Muscle layer of duodenum (tissue), 2 donors: ENCODE data around the gene AIFM1.

Experiments used
- H3K27ac ChIP-seq: one replicate; pipeline ENCODE4 v1.7.0; 2013; ENCODE audit warnings: mild to moderate bottlenecking, low read length
- H3K27me3 ChIP-seq: one replicate; pipeline ENCODE4 v1.7.0; 2013; ENCODE audit warnings: low read depth, mild to moderate bottlenecking, control low read depth, low read length
- H3K36me3 ChIP-seq, 2 donors: one replicate each; pipeline ENCODE4 v1.7.0; 2013; ENCODE audit warnings: low read length in 2 of 2, control low read depth in 1 of 2, mild to moderate bottlenecking in 1 of 2; ENCODE audit not compliant: insufficient read depth in 2 of 2, control insufficient read depth in 1 of 2
- H3K4me1 ChIP-seq, 2 donors: one replicate each; pipeline ENCODE4 v1.7.0; 2013; ENCODE audit warnings: low read length in 2 of 2, mild to moderate bottlenecking in 2 of 2, control low read depth in 1 of 2, moderate library complexity in 1 of 2; ENCODE audit not compliant: insufficient read depth in 2 of 2, control insufficient read depth in 1 of 2
- H3K4me3 ChIP-seq, 2 donors: one replicate each; pipeline ENCODE4 v1.7.0; 2013; ENCODE audit warnings: low read length in 2 of 2, low read depth in 1 of 2, mild to moderate bottlenecking in 1 of 2
- H3K9me3 ChIP-seq, 2 donors: one replicate each; pipeline ENCODE4 v1.7.0; 2013; ENCODE audit warnings: low read length in 2 of 2, control low read depth in 1 of 2, mild to moderate bottlenecking in 1 of 2; ENCODE audit not compliant: control insufficient read depth in 1 of 2
- donor health status: healthy.

The AIFM1 gene

GRCh38 chrX:130179579-130180215 lies 14.1 kb upstream of the AIFM1 start:
- no peaks in the 10 kb centered on the region for H3K9me3 ChIP-seq
- no peaks in the 10 kb centered on the region for H3K36me3 ChIP-seq
- H3K27me3 ChIP-seq, result no peaks in the 10 kb centered on the region
- no peak overlapping the region for H3K27ac ChIP-seq
- H3K4me3 ChIP-seq, result no peak overlapping the region
- H3K4me1 ChIP-seq, result no peaks in the 10 kb centered on the region

- Histone ChIP-seq H3K4me3 (no peak overlapping the region), H3K4me1 (no peaks in the 10 kb centered on the region), H3K36me3 (no peaks in the 10 kb centered on the region), H3K27ac (no peak overlapping the region), H3K9me3 (no peaks in the 10 kb centered on the region), H3K27me3 (no peaks in the 10 kb centered on the region)
Measured at GRCh38 chrX:130179170-130179569, 13.5 kb upstream of the AIFM1 start.

- H3K27ac ChIP-seq, result no peak overlapping the region
- no peaks in the 10 kb centered on the region for H3K9me3 ChIP-seq
- no peak overlapping the region for H3K4me3 ChIP-seq
Measured at GRCh38 chrX:130176942-130177341, 11.3 kb upstream of the AIFM1 start.

GRCh38 chrX:130176354-130176776 lies 10.7 kb upstream of the AIFM1 start:
- Histone ChIP-seq H3K36me3 (no peaks in the 10 kb centered on the region), H3K4me3 (no peak overlapping the region), H3K9me3 (no peaks in the 10 kb centered on the region), H3K27me3 (no peaks in the 10 kb centered on the region), H3K27ac (no peak overlapping the region), H3K4me1 (peaks cover 0 to 5% of the 10 kb centered on the region in 2 donors)

More at GRCh38 chrX:130176942-130177341, 11.3 kb upstream of the AIFM1 start:
- Histone ChIP-seq H3K4me1 (peaks cover 0 to 5% of the 10 kb centered on the region in 2 donors), H3K27me3 (no peaks in the 10 kb centered on the region), H3K36me3 (no peaks in the 10 kb centered on the region)

GRCh38 chrX:130174937-130175336 lies 9.3 kb upstream of the AIFM1 start:
- Histone ChIP-seq H3K9me3 (no peaks in the 10 kb centered on the region), H3K27ac (no peak overlapping the region), H3K27me3 (no peaks in the 10 kb centered on the region)

GRCh38 chrX:130174045-130174704 lies 8.5 kb upstream of the AIFM1 start:
- Histone ChIP-seq H3K4me1 (peaks cover 0 to 11% of the 10 kb centered on the region in 2 donors), H3K4me3 (no peak overlapping the region), H3K36me3 (no peaks in the 10 kb centered on the region), H3K9me3 (no peaks in the 10 kb centered on the region), H3K27me3 (no peaks in the 10 kb centered on the region), H3K27ac (peak overlapping the region; percentile 75)

More at GRCh38 chrX:130174937-130175336, 9.3 kb upstream of the AIFM1 start:
- Histone ChIP-seq H3K4me3 (no peak overlapping the region), H3K4me1 (peaks cover 0 to 11% of the 10 kb centered on the region in 2 donors), H3K36me3 (no peaks in the 10 kb centered on the region)

GRCh38 chrX:130173190-130173895 lies 7.7 kb upstream of the AIFM1 start:
- Histone ChIP-seq H3K36me3 (no peaks in the 10 kb centered on the region), H3K4me1 (peaks cover 0 to 11% of the 10 kb centered on the region in 2 donors), H3K4me3 (peak overlapping the region; percentile 11 to 18)

GRCh38 chrX:130172127-130172845 lies 6.6 kb upstream of the AIFM1 start:
- Histone ChIP-seq H3K4me3 (peak overlapping the region; percentile 44 to 71), H3K9me3 (no peaks in the 10 kb centered on the region), H3K27ac (no peak overlapping the region), H3K4me1 (peaks cover 0 to 11% of the 10 kb centered on the region in 2 donors), H3K27me3 (no peaks in the 10 kb centered on the region), H3K36me3 (no peaks in the 10 kb centered on the region)

More at GRCh38 chrX:130173190-130173895, 7.7 kb upstream of the AIFM1 start:
- H3K27me3 ChIP-seq, result no peaks in the 10 kb centered on the region
- H3K9me3 ChIP-seq, result no peaks in the 10 kb centered on the region
- H3K27ac ChIP-seq, result peak overlapping the region; percentile 75

GRCh38 chrX:130171446-130172126 lies 5.9 kb upstream of the AIFM1 start, which contains the start of gene RAB33A:
RAB33A (plus strand) TSS chrX:130171962; CDS start chrX:130172063, 101 bp downstream.
- Histone ChIP-seq H3K4me1 (peaks cover 0 to 11% of the 10 kb centered on the region in 2 donors), H3K4me3 (peak within 1 kb of the TSS; percentile 44 to 71), H3K27ac (no peak within 1 kb of the TSS), H3K9me3 (no peaks in the 10 kb centered on the region), H3K27me3 (no peaks in the 10 kb centered on the region), H3K36me3 (no peaks in the 10 kb centered on the region)

GRCh38 chrX:130170752-130171445 lies 5.3 kb upstream of the AIFM1 start:
- no peak overlapping the region for H3K27ac ChIP-seq
- H3K27me3 ChIP-seq, result no peaks in the 10 kb centered on the region
- no peaks in the 10 kb centered on the region for H3K9me3 ChIP-seq
- peak overlapping the region; percentile 44 to 71 for H3K4me3 ChIP-seq
- H3K36me3 ChIP-seq, result no peaks in the 10 kb centered on the region
- H3K4me1 ChIP-seq, result peaks cover 0 to 11% of the 10 kb centered on the region in 2 donors
